D341Med (cell line): ENCODE measurements around the gene FGF10.

ENCODE experiments used
- DNase-seq: peaks from one replicate; pipeline ENCODE4 v3.0.0; 2012; ENCODE audit warnings: low spot score

Gene FGF10

DNA sequence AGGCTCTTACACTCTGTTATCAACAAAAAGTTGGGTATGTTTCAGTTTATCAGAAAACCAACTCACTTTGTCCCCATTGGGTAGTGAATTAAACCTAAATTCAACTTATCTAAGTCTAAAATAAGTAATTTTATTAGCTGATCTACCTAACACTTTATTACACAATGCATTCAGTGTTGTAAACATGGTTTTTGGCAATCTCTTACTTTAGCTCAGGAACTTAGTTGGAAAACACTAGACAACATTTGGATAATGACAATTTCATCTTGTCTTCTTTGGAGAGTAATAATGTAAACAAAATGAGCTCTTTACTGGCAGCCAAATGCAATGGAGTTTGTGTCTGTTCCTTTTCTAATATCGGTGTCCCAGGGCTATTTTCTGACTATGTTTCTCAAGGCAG is 33.0 kb downstream of the FGF10 start:
- DNase-seq: no peak

- DNase-seq: no peak
Observed at GRCh38 chr5:44345871-44346270, 43.3 kb downstream of the FGF10 start.

DNA sequence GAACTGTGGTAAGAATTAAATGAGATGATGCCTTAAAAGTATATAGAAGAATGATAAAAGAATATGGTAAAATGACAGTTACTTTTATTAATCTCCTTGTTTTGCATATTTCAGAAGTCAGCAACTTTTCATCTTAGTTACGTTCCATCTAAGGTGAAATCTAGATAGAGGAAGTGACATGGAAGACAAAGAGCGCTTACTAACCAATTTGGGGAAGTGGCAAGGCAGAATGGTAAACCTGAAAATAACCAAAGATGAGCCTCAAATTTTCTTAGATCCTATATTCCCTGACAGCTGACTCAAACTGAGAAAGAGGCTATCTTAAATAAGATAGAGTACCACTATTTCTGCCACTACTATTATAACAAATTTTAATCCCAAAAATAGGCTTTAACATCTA is 52.5 kb downstream of the FGF10 start:
- no peak for DNase-seq

- no peak for DNase-seq
Observed at GRCh38 chr5:44334622-44335021, 54.6 kb downstream of the FGF10 start.

DNA sequence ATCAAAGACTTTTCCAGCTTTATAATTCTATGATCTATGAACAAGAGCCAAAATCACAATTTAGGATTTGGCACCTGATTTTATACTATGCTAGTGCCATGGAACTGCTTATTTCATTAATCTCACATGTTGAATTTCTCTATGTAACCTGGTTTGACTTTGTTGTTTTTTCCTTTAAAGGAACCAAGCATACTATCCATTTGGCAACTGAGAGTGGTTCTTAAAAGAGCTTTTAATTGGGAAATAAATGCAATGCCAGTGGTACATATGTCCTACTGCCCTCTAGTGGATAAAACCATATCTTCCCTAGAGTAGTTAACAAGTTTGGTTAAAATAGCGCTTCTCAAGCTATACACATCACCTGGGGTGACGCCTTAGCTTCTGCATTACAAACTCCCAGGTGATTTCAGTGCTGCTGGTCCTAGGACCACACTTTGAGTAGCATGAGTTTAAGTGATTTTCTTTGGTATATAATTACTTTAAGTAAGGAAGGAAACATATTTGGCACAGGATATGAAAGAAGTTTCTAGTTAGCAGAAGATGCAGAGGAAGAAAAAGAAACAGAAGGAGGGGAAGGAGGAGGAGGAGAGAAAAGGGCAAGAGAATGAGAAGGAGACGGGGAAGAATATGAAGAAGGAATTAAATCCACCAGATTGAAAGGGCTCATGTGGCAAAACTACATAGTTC is 56.8 kb downstream of the FGF10 start:
- peak; percentile 28 for DNase-seq

GRCh38 chr5:44331471-44332050 is 57.7 kb downstream of the FGF10 start:
- no peak for DNase-seq

DNA sequence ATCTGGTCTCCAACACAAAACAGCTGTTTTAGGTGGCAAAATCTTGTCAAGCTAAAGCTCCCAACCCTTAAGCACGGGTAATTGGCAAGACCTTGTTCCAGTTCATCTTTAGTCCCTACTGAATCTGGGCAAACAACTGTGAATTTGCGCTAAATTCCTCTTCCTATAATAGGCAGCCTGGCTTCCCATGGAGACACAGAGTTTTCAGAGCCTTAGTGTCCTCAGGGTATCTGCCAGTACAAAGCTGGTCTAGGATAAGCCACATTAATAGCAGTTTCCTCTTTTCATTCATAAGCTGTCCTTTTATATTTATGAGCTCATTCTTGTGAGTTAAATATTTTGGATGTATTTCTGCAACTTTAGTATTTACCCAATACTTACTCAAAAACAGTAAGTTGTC is 59.5 kb downstream of the FGF10 start:
- DNase-seq: no peak

DNA sequence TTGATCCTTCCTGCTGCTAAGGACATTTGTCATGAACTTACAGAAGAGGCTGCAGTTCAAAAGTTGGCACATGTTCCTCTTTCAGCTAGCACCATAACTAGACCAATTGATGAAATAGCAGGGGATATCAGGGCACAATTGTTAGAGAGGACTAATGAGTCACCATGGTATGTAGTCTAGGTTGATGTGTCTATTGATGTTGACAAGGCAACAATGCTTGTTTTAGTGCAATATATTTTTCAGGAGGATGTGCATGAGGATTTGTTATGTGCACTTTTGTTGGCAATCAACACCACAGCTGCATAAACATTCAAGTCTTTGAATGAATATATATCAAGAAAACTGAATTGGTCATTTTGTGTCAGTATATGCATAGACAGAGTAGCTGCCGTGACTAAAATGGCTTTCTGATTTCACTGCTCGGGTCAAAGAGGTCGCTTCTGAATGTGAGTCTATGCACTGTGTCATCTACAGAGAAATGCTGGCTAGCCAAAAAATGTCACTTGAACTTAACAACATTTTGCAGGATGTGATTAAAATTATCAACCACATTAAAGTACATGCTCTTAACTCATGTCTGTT is 68.0 kb downstream of the FGF10 start:
- DNase-seq: no peak

- DNase-seq: no peak
Observed at GRCh38 chr5:44320188-44320587, 69.0 kb downstream of the FGF10 start.

GRCh38 chr5:44318883-44319282 is 70.3 kb downstream of the FGF10 start:
- no peak for DNase-seq

GRCh38 chr5:44312374-44312773 is 76.8 kb downstream of the FGF10 start:
- no peak for DNase-seq

DNA sequence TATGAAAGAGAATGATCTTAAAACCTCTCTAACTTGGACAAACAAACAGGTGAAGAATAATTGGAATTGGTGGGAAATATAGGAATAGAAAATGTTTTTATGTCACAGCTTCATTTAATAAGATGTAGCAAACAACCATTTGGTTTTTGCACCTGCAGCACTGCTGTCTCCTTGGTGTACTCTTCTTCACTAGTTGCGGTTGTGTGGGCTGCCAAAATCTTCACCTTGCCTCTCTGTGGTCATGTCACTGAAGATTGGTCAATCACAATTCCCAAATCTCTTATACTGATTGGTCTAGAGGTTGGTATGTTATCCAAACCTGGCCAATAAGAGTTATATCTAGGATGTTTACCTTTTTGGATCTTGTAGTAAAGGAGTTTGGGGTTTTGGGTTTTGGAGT is 88.7 kb downstream of the FGF10 start:
- DNase-seq: no peak

DNA sequence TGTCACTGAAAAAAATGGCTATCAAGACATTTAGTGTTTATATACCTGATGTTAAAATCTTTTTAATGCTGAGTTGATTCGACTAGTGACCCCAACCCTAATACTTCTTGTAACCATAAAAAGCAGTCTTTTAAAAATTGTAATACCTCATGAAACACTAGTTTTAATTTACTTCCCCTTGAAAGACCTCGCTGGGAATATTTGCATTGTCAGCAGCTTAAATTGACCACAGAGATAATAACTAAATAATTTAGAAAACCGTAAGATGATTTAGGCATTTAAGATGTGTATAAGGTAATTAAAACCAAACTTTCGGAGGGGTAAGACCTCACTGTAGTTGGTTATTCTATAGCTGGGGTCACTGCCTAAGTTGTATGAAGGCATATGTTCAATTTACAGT is 89.8 kb downstream of the FGF10 start:
- DNase-seq: no peak

DNA sequence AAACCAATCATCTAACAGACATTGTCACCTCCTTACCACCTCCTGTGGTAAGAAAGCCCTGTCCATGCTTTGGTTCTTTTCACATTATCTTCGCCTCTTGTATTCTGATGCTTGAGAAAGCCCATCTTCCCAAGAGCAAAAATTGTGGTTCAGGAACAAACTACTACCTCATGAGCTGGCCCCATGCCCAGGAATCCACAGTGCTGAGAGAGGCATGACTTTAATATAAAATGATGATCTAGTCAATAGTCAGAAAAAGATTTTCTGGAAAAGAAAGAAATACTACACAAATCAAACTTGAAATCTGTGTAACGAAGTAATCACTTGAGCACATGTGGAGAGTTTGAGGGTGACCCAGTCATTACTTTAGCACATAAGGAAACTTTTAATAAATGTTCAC is 94.7 kb downstream of the FGF10 start:
- no peak for DNase-seq

GRCh38 chr5:44292736-44293135 is 96.5 kb downstream of the FGF10 start:
- DNase-seq: no peak

GRCh38 chr5:44278469-44278868 is 110.8 kb downstream of the FGF10 start:
- no peak for DNase-seq

DNA sequence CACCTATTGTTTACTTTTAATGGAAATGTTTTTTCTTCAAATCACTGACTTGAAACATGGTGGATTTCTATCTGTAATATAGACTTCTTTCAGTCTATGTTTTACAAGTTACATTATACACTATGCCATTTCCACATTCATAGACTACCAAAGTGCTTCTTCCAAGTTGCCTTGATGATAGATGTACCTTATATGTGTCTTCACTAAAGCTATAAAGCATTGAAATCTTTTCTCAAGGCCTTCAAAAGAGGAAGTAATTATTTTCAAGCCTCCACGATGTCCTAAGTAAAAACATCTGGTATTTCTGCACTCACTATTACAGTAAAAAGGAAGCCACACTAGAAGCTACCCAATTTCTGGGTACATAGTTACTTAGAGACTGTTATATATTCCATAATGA is 113.3 kb downstream of the FGF10 start:
- DNase-seq: no peak

- no peak for DNase-seq
Observed at GRCh38 chr5:44275329-44275728, 113.9 kb downstream of the FGF10 start.

DNA sequence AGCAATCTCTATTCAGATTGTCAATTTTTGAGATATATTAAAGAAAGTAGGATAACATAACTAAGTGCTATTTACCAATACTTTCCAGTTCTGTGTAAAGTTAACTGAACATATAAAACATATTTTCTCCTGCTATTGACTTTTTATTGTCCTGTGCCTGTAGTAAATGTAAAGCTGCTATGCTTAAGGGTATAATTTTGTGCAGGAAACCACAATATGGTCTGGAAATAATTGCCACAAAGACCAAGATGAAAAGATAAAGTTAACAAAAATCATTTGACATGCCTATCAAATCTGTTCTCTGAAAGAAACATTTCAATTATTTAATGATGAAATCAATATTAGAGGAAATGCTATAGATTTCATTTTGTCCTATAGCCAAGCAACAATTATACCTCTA is 121.3 kb downstream of the FGF10 start:
- no peak for DNase-seq

DNA sequence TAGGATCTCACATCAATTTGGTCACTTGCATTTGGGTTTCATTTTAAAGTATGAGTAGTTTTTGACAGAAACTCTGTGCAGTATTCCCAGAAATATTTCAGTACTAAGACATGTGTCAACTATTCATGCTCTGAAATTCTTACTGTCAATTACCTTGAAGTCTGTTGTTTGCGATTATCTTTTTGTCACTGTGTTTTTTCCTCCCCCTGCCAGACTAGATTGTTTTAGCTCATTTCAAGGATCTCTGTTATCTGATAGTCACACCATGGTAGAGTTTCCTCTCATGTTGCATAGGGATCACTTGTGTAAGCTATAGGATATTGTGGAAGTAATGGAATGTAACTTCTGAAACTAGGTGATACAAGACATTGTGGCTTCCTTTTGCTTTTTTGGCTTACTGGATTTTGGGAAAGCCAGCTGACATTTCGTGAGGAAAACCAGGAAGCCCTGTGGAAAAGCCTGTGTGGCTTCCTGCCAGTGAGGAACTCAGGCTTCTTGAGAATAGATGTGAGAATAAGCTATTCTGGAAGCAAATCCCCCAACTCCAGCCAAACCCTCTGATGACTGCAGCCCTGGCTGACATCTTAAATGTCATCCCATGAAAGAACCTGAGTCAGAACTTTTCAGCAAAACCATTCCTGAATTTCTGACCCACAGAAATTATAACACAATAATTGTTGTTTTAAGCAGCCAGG is 122.2 kb downstream of the FGF10 start:
- DNase-seq: no peak

- no peak for DNase-seq
Observed at GRCh38 chr5:44265713-44266112, 123.5 kb downstream of the FGF10 start.

DNA sequence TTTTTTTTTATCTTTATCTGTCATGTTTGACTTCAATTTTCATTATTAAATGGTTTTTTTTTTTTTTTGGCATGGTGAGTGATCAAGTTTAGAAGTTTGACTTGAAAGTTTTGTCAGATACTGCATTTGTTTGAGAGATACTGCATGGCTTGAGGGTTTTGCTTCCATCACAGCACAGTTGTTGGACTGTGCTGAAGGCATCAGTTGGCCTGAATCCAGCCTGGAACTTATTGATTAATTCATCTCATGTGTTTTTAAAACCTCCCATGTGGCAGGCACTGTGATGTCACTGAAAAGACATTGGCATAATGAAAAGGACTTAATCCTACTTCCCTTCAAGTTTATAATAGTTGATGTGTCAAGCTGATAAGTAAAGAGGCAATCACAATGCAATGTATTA is 128.4 kb downstream of the FGF10 start:
- DNase-seq: no peak

DNA sequence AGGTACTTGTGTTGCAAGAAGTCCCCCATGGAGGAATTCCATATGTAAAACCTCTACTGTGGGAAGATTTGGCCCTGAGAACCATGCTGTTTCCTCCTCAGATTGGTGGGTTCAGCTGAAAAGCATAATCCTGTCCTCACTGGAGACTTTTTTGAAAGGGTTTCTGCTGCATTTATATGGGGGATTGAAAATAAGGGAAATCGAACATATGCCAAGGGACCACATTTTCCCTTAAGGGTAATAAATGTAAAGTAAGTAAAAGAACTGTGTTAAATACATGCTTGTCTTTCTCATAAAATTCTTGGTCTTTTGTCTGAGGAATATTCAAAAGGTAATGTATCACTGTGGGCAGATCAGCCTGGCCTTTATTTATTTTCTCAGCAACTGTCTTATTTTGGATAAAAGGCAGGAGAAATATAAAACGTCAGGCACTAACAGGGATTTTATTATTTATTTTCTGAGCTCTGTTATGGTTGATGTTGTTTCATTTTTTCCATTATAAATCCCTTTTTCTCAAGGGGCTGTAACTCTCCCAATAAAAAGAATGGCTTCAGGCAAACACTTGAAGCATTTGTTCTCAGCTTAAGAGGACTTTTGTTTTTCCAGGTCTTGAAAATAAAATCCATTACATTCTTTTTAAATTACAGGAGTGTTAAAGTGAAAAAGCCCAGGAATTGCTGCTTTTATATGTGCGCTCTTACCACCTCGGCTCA is 131.4 kb downstream of the FGF10 start:
- no peak for DNase-seq
